Measurements from ENCODE around the gene DHRS13. TPM values are rescaled to one million over a fixed set of nuclear protein-coding genes. Genes with fewer than 3 reads are reported as not detected.
"Not testable (repeated sequence)": the region's sequence is repeated elsewhere in the genome, so short reads cannot be mapped to it uniquely, and the experiment has no call there.

Gene DHRS13
- total RNA-seq, 2 experiments from 2014 or later: 23.1 to 25.9 TPM

GRCh38 chr17:28896884-28897768, 5.8 kb downstream of the DHRS13 start, which contains the start of gene FLOT2:
FLOT2 (minus strand) TSS chr17:28897733; CDS start chr17:28897574, 159 bp downstream.
- DNase-seq (peak; percentile 78), ATAC-seq (peak; percentile 69)
- Mint-ChIP-seq H3K4me3 (peak within 1 kb of the TSS; percentile 91), H3K36me3 (peaks cover 33% of the 10 kb centered on the region), H3K9me3 (ENCODE audit: low read depth) (no peaks in the 10 kb centered on the region), H3K27me3 (no peaks in the 10 kb centered on the region), H3K27ac (peak within 1 kb of the TSS; percentile 93), H3K4me1 (peaks cover 63% of the 10 kb centered on the region)
- CTCF ChIA-PET: interaction anchor here (0.7 to 7.8 kb wide), 17 partner anchors 11 to 220 kb away, joined by 3 to 68 read pairs (median 5); partner anchors contain the start of genes FAM222B, NEK8, PHF12 and TLCD1

- H3K9me3 Mint-ChIP-seq (ENCODE audit: low read depth): no peaks in the 10 kb centered on the region
- peak overlapping the region; percentile 91 for H3K4me3 Mint-ChIP-seq
- H3K27ac Mint-ChIP-seq: peak overlapping the region; percentile 93
- peaks cover 32% of the 10 kb centered on the region for H3K36me3 Mint-ChIP-seq
- CTCF ChIA-PET: interaction anchor here (0.7 to 4.6 kb wide), 10 partner anchors 12 to 221 kb away, joined by 3 to 37 read pairs (median 6); partner anchors contain the start of genes FAM222B, NEK8 and TLCD1
- ATAC-seq: no peak
- H3K4me1 Mint-ChIP-seq: peaks cover 63% of the 10 kb centered on the region
- no peaks in the 10 kb centered on the region for H3K27me3 Mint-ChIP-seq
- no peak for DNase-seq
These were observed 6.4 kb downstream of the DHRS13 start for GRCh38 chr17:28896491-28896883.

GRCh38 chr17:28895794-28896447, 7.0 kb downstream of the DHRS13 start:
- CTCF ChIA-PET: interaction anchor here (0.8 to 4.6 kb wide), 9 partner anchors 12 to 168 kb away, joined by 3 to 37 read pairs (median 4); partner anchors contain the start of genes FAM222B, NEK8 and TLCD1
- Mint-ChIP-seq H3K27me3 (no peaks in the 10 kb centered on the region), H3K36me3 (peaks cover 35% of the 10 kb centered on the region), H3K9me3 (ENCODE audit: low read depth) (no peaks in the 10 kb centered on the region), H3K27ac (peak overlapping the region; percentile 93), H3K4me3 (peak overlapping the region; percentile 91), H3K4me1 (peaks cover 66% of the 10 kb centered on the region)
- ATAC-seq (no peak), DNase-seq (no peak)

DNA sequence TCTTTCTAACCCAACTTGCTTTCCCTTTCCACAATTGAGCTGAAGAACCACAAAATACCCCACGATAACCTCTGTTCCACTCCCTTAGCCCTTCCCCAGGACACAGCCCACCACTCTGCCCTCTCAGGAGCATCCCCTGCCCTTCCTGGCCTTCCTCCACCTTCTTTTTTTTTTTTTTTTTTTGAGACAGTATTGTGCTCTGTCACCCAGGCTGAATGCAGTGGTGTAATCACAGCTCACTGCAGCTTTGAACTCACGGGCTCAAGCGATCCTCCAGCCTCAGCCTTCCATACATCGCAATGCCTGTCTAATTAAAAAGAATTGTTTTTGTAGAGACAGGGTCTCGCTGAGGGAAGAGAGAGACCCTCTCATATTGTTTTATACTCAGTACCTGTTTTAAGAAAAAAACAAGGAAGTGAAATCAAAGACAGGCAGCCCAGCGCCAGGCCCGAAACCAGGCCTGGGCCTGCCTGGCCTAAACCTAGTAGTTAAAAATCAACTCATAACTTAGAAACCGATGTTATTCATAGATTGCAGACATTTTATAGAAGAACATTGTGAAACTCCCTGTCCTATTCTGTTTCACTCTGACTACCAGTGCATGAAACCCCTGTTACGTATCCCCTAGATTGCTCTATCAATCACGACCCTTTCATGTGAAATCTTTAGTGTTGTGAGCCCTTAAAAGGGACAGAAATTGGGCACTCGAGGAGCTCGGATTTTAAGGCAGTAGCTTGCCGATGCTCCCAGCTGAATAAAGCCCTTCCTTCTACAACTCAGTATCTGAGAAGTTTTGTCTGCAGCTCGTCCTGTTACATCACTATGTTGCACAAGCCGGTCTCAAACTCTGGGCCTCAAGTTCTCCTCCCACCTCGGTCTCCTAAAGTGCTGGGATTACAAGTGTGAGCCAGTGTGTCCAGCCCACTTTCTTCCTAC, 9.4 kb downstream of the DHRS13 start:
- H3K36me3 Mint-ChIP-seq: peaks cover 23% of the 10 kb centered on the region
- H3K27me3 Mint-ChIP-seq; H3K9me3 Mint-ChIP-seq (ENCODE audit: low read depth); DNase-seq: not testable (repeated sequence)
- peak overlapping the region; percentile 70 for H3K4me3 Mint-ChIP-seq
- CTCF ChIA-PET: interaction anchor here (0.7 to 2.8 kb wide), 16 partner anchors 10 to 167 kb away, joined by 3 to 28 read pairs (median 4); partner anchors contain the start of genes DHRS13 and TLCD1
- peak; percentile 21 for ATAC-seq
- peak overlapping the region; percentile 100 for H3K27ac Mint-ChIP-seq
- H3K4me1 Mint-ChIP-seq: peaks cover 63% of the 10 kb centered on the region

- Mint-ChIP-seq H3K27ac (peak overlapping the region; percentile 68), H3K4me1 (peaks cover 56% of the 10 kb centered on the region), H3K4me3 (no peak overlapping the region), H3K9me3 (ENCODE audit: low read depth) (no peaks in the 10 kb centered on the region), H3K36me3 (peaks cover 23% of the 10 kb centered on the region), H3K27me3 (no peaks in the 10 kb centered on the region)
- ATAC-seq: no peak
- no peak for DNase-seq
- CTCF ChIA-PET: interaction anchor here (0.8 to 2.0 kb wide), 5 partner anchors 21 to 402 kb away, joined by 3 to 20 read pairs (median 5); partner anchors contain the start of genes FAM222B and TLCD1
These were observed 10.9 kb downstream of the DHRS13 start for GRCh38 chr17:28892024-28892423.

DNA sequence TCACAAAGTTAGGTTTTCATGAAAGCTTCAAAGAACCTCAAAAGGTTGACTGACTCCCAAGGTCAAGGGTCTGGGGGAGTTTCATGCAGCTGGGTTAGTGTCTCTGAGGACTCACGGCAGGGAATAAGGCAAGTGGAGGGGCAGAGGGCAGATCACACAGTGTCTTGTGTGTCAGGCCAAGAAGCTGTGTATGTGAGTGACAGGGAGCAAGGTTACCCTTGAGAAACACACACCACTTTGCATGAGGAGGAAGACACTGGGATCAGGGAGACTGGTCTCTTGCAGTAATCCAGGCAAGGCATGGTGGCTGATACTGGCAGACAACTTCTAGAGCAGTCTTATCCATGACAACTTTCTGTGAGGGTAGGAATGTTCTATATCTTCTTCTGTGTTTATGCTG, 11.7 kb downstream of the DHRS13 start:
- DNase-seq (no peak), ATAC-seq (no peak)
- Mint-ChIP-seq H3K4me1 (peaks cover 52% of the 10 kb centered on the region), H3K27ac (peak overlapping the region; percentile 68), H3K27me3 (no peaks in the 10 kb centered on the region), H3K9me3 (ENCODE audit: low read depth) (no peaks in the 10 kb centered on the region), H3K36me3 (peaks cover 23% of the 10 kb centered on the region), H3K4me3 (no peak overlapping the region)
- CTCF ChIA-PET: interaction anchor here (0.9 to 2.8 kb wide), 4 partner anchors 10 to 165 kb away, joined by 3 to 11 read pairs (median 6); no protein-coding TSS in a partner anchor

DNA sequence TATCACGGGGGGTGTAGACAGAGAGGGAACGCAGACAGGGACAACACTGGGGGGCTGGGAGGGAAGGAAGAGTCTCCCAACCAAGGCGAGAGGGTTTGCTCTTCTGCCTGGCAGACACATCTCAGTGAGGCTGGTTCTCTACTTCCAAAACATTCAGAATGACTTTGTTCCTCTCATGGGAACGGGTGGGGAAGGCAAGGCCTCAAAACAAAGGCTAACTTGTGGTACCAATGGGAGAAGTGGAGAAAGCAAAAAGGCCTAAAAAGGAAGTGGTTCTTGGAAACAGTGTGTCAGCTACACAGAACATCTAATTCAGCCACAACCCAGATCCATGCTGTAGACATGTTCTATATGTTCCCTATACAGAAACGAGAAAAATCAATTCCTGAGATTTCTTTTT, 12.9 kb downstream of the DHRS13 start:
- peaks cover 21% of the 10 kb centered on the region for H3K36me3 Mint-ChIP-seq
- ATAC-seq (no peak), DNase-seq (no peak)
- H3K27ac Mint-ChIP-seq: peak overlapping the region; percentile 27
- no peak overlapping the region for H3K4me3 Mint-ChIP-seq
- H3K27me3 Mint-ChIP-seq: no peaks in the 10 kb centered on the region
- peaks cover 42% of the 10 kb centered on the region for H3K4me1 Mint-ChIP-seq
- no peaks in the 10 kb centered on the region for H3K9me3 Mint-ChIP-seq (ENCODE audit: low read depth)
- CTCF ChIA-PET: interaction anchor here (0.7 to 2.8 kb wide), 5 partner anchors 9 to 163 kb away, joined by 3 to 11 read pairs (median 3); partner anchors contain the start of gene TLCD1

- no peaks in the 10 kb centered on the region for H3K9me3 Mint-ChIP-seq (ENCODE audit: low read depth)
- no peak overlapping the region for H3K27ac Mint-ChIP-seq
- ATAC-seq: no peak
- peaks cover 21% of the 10 kb centered on the region for H3K36me3 Mint-ChIP-seq
- CTCF ChIA-PET: interaction anchor here (2.8 kb wide), 1 partner anchor 13 kb away, joined by 11 read pairs; no protein-coding TSS in a partner anchor
- DNase-seq: no peak
- no peak overlapping the region for H3K4me3 Mint-ChIP-seq
- H3K4me1 Mint-ChIP-seq: peaks cover 39% of the 10 kb centered on the region
- no peaks in the 10 kb centered on the region for H3K27me3 Mint-ChIP-seq
These were observed 14.0 kb downstream of the DHRS13 start for GRCh38 chr17:28888832-28889231.

DNA sequence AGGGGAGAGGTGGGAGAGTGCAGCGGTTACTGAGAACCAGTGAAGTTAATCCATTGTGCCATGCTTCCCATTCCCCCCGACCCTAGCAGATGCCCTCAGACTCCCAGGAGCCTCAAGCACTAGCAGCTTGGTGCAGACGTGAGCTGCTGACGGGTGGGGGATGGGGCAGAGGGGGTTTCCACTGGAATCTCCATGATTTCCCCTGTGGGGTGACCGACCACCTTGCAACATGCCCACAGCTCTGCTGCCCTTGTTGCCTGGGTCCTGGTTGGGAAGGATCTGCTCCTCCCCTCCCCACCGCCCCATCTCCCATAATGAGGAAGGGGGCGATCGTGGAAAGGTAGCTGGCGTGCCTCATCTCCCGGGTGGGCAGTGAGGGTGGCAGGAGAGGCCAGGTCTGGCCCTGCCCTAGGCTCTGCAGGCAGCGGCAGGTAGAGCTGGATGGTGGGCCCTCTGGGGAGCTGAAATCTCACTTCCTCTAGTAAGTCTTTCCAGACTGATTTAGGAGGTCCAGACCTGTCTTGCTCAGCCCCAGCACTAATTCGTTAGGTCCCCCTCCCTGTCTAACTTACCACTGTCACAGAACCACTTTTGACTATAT, 14.9 kb downstream of the DHRS13 start:
- CTCF ChIA-PET: no interaction called here
- no peak for DNase-seq
- H3K4me1 Mint-ChIP-seq: peaks cover 30% of the 10 kb centered on the region

GRCh38 chr17:28885951-28886350, 16.9 kb downstream of the DHRS13 start:
- DNase-seq (no peak), ATAC-seq (no peak)
- peaks cover 17% of the 10 kb centered on the region for H3K36me3 Mint-ChIP-seq
- H3K9me3 Mint-ChIP-seq (ENCODE audit: low read depth): no peaks in the 10 kb centered on the region
- H3K4me1 Mint-ChIP-seq: peaks cover 14% of the 10 kb centered on the region
- no peaks in the 10 kb centered on the region for H3K27me3 Mint-ChIP-seq
- H3K4me3 Mint-ChIP-seq: no peak overlapping the region
- no peak overlapping the region for H3K27ac Mint-ChIP-seq
- CTCF ChIA-PET: interaction anchor here (1.0 to 2.3 kb wide), 2 partner anchors 18 to 122 kb away, joined by 3 to 6 read pairs; no protein-coding TSS in a partner anchor

More for the DNA sequence above, 14.9 kb downstream of the DHRS13 start:
- Mint-ChIP-seq H3K9me3 (ENCODE audit: low read depth) (no peaks in the 10 kb centered on the region), H3K4me3 (no peak overlapping the region), H3K27me3 (no peaks in the 10 kb centered on the region), H3K36me3 (peaks cover 16% of the 10 kb centered on the region), H3K27ac (no peak overlapping the region)
- ATAC-seq: no peak

DNA sequence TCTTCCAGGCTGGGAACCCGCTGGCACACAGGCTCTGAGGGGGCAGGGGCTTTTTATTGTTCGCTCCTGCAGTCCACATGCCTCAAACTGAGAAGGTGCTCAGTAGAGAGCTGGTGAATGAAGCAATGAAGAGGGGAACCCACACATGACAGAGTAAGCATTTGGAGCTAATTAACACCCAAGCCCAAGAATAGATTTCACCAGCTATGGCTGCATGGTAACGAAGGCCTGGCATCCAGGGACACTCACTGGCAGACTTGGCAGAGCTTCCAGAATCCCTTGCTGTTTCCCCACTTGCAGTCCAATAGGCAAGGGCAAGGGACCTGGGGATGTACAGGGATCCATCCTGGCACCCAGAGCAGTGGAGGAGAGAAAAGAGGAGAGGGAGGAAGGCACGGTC, 17.5 kb downstream of the DHRS13 start:
- Mint-ChIP-seq H3K27ac (peak overlapping the region; percentile 1), H3K36me3 (peaks cover 15% of the 10 kb centered on the region), H3K9me3 (ENCODE audit: low read depth) (no peaks in the 10 kb centered on the region), H3K27me3 (no peaks in the 10 kb centered on the region), H3K4me3 (no peak overlapping the region), H3K4me1 (peaks cover 9% of the 10 kb centered on the region)
- ATAC-seq: no peak
- no peak for DNase-seq
- CTCF ChIA-PET: interaction anchor here (0.8 to 2.3 kb wide), 3 partner anchors 14 to 122 kb away, joined by 3 to 6 read pairs (median 3); no protein-coding TSS in a partner anchor

Measured in activated CD8-positive, alpha-beta memory T cell treated with anti-CD3 and anti-CD28 coated beads, Interleukin-2, amount 10 ng/mL, durations not matched to agents 7 days and 5 days (primary cell).